SH-SY5Y (cell line): ENCODE data around the gene PRKAR2A.

Experiments
- GATA2 ChIP-seq: IDR thresholded peaks from 2 replicates; pipeline ENCODE4 v1.6.1; 2011; ENCODE audit warnings: mild to moderate bottlenecking, low read depth, low read length
- GATA3 ChIP-seq: IDR thresholded peaks from 2 replicates; pipeline ENCODE4 v1.6.1; 2011; ENCODE audit warnings: low read depth, mild to moderate bottlenecking, low read length, moderate library complexity

GRCh38 chr3:48700731-48701405, 146.8 kb downstream of the PRKAR2A start:
- TF ChIP-seq GATA3 (no peak), GATA2 (no peak)
